Peyer's patch (tissue), 4 donors: Measurements from ENCODE around the gene TNN.

Experiments
- CTCF ChIP-seq, 6 experiments: fragments of 450-650 bp in 4 of 6; fragments of 200-600 bp in 2 of 6; sonication (generic) in 1 of 6; IDR thresholded peaks; one replicate each; pipeline ENCODE4 v1.5.1; 2017 to 2019; ENCODE audit warnings: antibody characterized with exemption in 6 of 6, mild to moderate bottlenecking in 3 of 6, moderate library complexity in 1 of 6
- POLR2A ChIP-seq, 2 donors: fragments of 450-650 bp; IDR thresholded peaks; one replicate each; pipeline ENCODE4 v1.5.1; 2017; ENCODE audit warnings: antibody characterized with exemption in 2 of 2, mild to moderate bottlenecking in 2 of 2, moderate library complexity in 2 of 2

- TF ChIP-seq CTCF (IDR thresholded peaks at IDR 0.05) = no peak
- no peak for TF ChIP-seq POLR2A (IDR thresholded peaks at IDR 0.05)
Measured at GRCh38 chr1:175193527-175193910, 125.9 kb downstream of the TNN start.
